Liver (tissue), 9 donors: ENCODE results near the gene YIPF6. TPM values are rescaled to one million over a fixed set of nuclear protein-coding genes. Genes with fewer than 3 reads are reported as not detected.

Experiments used
- DNase-seq: peaks from one replicate; pipeline ENCODE4 v3.0.0-alpha.2; 2017; ENCODE audit warnings: low spot score
- H3K27ac ChIP-seq, 2 donors: one replicate each; pipeline ENCODE4 v1.7.0; 2013; ENCODE audit warnings: inconsistent platforms in 2 of 2, low read length in 2 of 2, control low read depth in 1 of 2, low read depth in 1 of 2, mild to moderate bottlenecking in 1 of 2
- H3K27me3 ChIP-seq, 4 donors: one replicate each; pipeline versions ENCODE4 v1.6.1 to v1.7.0; 2013; ENCODE audit warnings: low read length in 3 of 4, inconsistent platforms in 1 of 4, mild to moderate bottlenecking in 1 of 4, moderate library complexity in 1 of 4; ENCODE audit not compliant: control insufficient read depth in 4 of 4, insufficient read depth in 4 of 4
- H3K36me3 ChIP-seq, 4 donors: one replicate each; pipeline versions ENCODE4 v1.6.1 to v1.7.0; 2013; ENCODE audit warnings: low read length in 3 of 4, mild to moderate bottlenecking in 3 of 4, low read depth in 1 of 4, moderate library complexity in 1 of 4; ENCODE audit not compliant: control insufficient read depth in 4 of 4, insufficient read depth in 3 of 4
- H3K4me1 ChIP-seq, 4 donors: one replicate each; pipeline versions ENCODE4 v1.6.1 to v1.7.0; 2013; ENCODE audit warnings: low read length in 3 of 4, mild to moderate bottlenecking in 3 of 4, moderate library complexity in 1 of 4; ENCODE audit not compliant: control insufficient read depth in 4 of 4, insufficient read depth in 4 of 4
- H3K4me3 ChIP-seq, 3 donors: one replicate each; pipeline versions ENCODE4 v1.6.1 to v1.7.0; 2013; ENCODE audit warnings: low read length in 3 of 3, control low read depth in 1 of 3, low read depth in 1 of 3, mild to moderate bottlenecking in 1 of 3
- H3K9ac ChIP-seq, 2 donors: one replicate each; pipeline ENCODE4 v1.7.0; 2013; ENCODE audit warnings: low read length in 2 of 2, mild to moderate bottlenecking in 2 of 2, moderate library complexity in 2 of 2, control low read depth in 1 of 2, low read depth in 1 of 2
- H3K9me3 ChIP-seq, 4 donors: one replicate each; pipeline versions ENCODE4 v1.6.1 to v1.7.0; 2013; ENCODE audit warnings: low read length in 3 of 4; ENCODE audit not compliant: control insufficient read depth in 4 of 4
- ATF3 ChIP-seq: IDR thresholded peaks from 2 replicates; pipeline ENCODE4 v1.6.1; 2016; ENCODE audit warnings: antibody characterized with exemption
- CTCF ChIP-seq: fragments of 150-350 bp; IDR thresholded peaks from 2 replicates; pipeline ENCODE4 v1.5.1; 2017; ENCODE audit warnings: improper control_type of control experiment, low read depth, low read length; ENCODE audit not compliant: missing input control
- EGR1 ChIP-seq, 2 donors: IDR thresholded peaks; 2 replicates each; pipeline ENCODE4 v1.6.1; 2016 to 2018; ENCODE audit warnings: antibody characterized with exemption in 2 of 2, low read depth in 2 of 2
- FOXA1 ChIP-seq: IDR thresholded peaks from 2 replicates; pipeline ENCODE4 v1.6.1; 2016; ENCODE audit warnings: antibody characterized with exemption
- FOXA2 ChIP-seq: IDR thresholded peaks from 2 replicates; pipeline ENCODE4 v1.6.1; 2016; ENCODE audit warnings: antibody characterized with exemption
- GABPA ChIP-seq, 2 donors: IDR thresholded peaks in 1 of 2; conservative IDR thresholded peaks in 1 of 2; 2 replicates each; pipeline ENCODE4 v1.6.1; 2016; ENCODE audit warnings: antibody characterized with exemption in 2 of 2, mild to moderate bottlenecking in 1 of 2, moderate library complexity in 1 of 2
- HNF4G ChIP-seq: IDR thresholded peaks from 2 replicates; pipeline ENCODE4 v1.6.1; 2016; ENCODE audit warnings: antibody characterized with exemption
- JUND ChIP-seq, 2 donors: IDR thresholded peaks; 2 replicates each; pipeline ENCODE4 v1.6.1; 2016; ENCODE audit warnings: antibody characterized with exemption in 2 of 2
- MAX ChIP-seq: IDR thresholded peaks from 2 replicates; pipeline ENCODE4 v1.6.1; 2016; ENCODE audit warnings: antibody characterized with exemption
- NR2F2 ChIP-seq: IDR thresholded peaks from 2 replicates; pipeline ENCODE4 v1.6.1; 2016; ENCODE audit warnings: antibody characterized with exemption
- RAD21 ChIP-seq, 2 donors: IDR thresholded peaks; 2 replicates each; pipeline ENCODE4 v1.6.1; 2016; ENCODE audit warnings: antibody characterized with exemption in 2 of 2, mild to moderate bottlenecking in 2 of 2
- SP1 ChIP-seq: IDR thresholded peaks from 2 replicates; pipeline ENCODE4 v1.6.1; 2018; ENCODE audit warnings: antibody characterized with exemption, mild to moderate bottlenecking
- TAF1 ChIP-seq: conservative IDR thresholded peaks from 2 replicates; pipeline ENCODE4 v1.6.1; 2016; ENCODE audit warnings: antibody characterized with exemption, mild to moderate bottlenecking
- YY1 ChIP-seq: IDR thresholded peaks from 2 replicates; pipeline ENCODE4 v1.6.1; 2016; ENCODE audit warnings: antibody characterized with exemption, mild to moderate bottlenecking
- WGBS: extraction: QIAGEN DNeasy Blood & Tissue Kit; methylation state at CpG from one replicate; pipeline ENCODE4 v1.1.7; 2013; 5-methylcytosine and 5-hydroxymethylcytosine counted together
- polyA plus RNA-seq, 2 donors: library from polyadenylated mRNA; stranded (reverse) in 1 of 2; unstranded in 1 of 2; fragments of 200-250 nt in 1 of 2; fragments of >200 nt in 1 of 2; fragmentation: Nextera tagmentation in 1 of 2; extraction: Ambion mirVana in 1 of 2; gene quantifications; one replicate each; pipeline versions ENCODE4 v1.2.1 to v1.2.3, GENCODE V29; 2013 to 2015
- total RNA-seq, 2 donors: library from RNA; depleted of rRNA; stranded (reverse); fragments of >200 nt; gene quantifications; one replicate each; pipeline ENCODE4 v1.2.3, GENCODE V29; 2014
- donor health status: healthy.
- donor health status: healthy.
- donor health status: healthy.
- donor health status: healthy.
- donor health status: healthy.

YIPF6 gene
- total and polyA plus RNA-seq, 4 donors = 11.9 to 36.3 (median 28.4) TPM

GRCh38 chrX:68462197-68462596 is 36.7 kb upstream of the YIPF6 start:
- 84% methylated on average over 8 of the region's 8 CpGs for WGBS
- TF ChIP-seq SP1 = no peak
- TF ChIP-seq JUND (IDR thresholded peaks at IDR 0.05) = no peak
- TF ChIP-seq NR2F2 = no peak
- no peak for TF ChIP-seq TAF1
- TF ChIP-seq MAX = no peak
- Histone ChIP-seq H3K9ac (no peak overlapping the region), H3K4me3 (no peak overlapping the region), H3K27ac (no peak overlapping the region), H3K27me3 (no peaks in the 10 kb centered on the region), H3K4me1 (no peaks in the 10 kb centered on the region), H3K36me3 (no peaks in the 10 kb centered on the region), H3K9me3 (no peaks in the 10 kb centered on the region)
- no peak for DNase-seq

- Histone ChIP-seq H3K36me3 (no peaks in the 10 kb centered on the region), H3K4me1 (no peaks in the 10 kb centered on the region), H3K27ac (no peak overlapping the region), H3K9ac (no peak overlapping the region), H3K9me3 (no peaks in the 10 kb centered on the region), H3K4me3 (no peak overlapping the region), H3K27me3 (no peaks in the 10 kb centered on the region)
- TF ChIP-seq RAD21 (IDR thresholded peaks at IDR 0.05) (peak; percentile 52 to 68), TAF1 (no peak), FOXA1 (no peak), EGR1 (IDR thresholded peaks at IDR 0.05; ENCODE audit: low read depth in 2 of 2) (no peak), MAX (no peak), ATF3 (no peak), HNF4G (no peak), FOXA2 (no peak), GABPA (IDR thresholded peaks at IDR 0.05 in 1 of 2, conservative IDR thresholded peaks at IDR 0.05 in 1 of 2) (no peak), CTCF (peak; percentile 29)
- 39% methylated on average over 8 of the region's 8 CpGs for WGBS
- no peak for DNase-seq
These were observed 36.2 kb upstream of the YIPF6 start for GRCh38 chrX:68462653-68463052.

GRCh38 chrX:68463880-68464279 is 35.0 kb upstream of the YIPF6 start:
- 90% methylated on average over 1 of the region's 1 CpG for WGBS
- no peak for DNase-seq
- H3K9me3 ChIP-seq = no peaks in the 10 kb centered on the region
- no peak overlapping the region for H3K9ac ChIP-seq
- H3K27me3 ChIP-seq = no peaks in the 10 kb centered on the region
- H3K4me3 ChIP-seq = no peak overlapping the region
- no peak for TF ChIP-seq EGR1 (IDR thresholded peaks at IDR 0.05; ENCODE audit: low read depth in 2 of 2)
- no peak for TF ChIP-seq MAX
- no peak for TF ChIP-seq FOXA2
- TF ChIP-seq HNF4G = no peak
- no peak for TF ChIP-seq YY1
- TF ChIP-seq NR2F2 = no peak
- H3K4me1 ChIP-seq = no peaks in the 10 kb centered on the region
- H3K36me3 ChIP-seq = no peaks in the 10 kb centered on the region
- H3K27ac ChIP-seq = no peak overlapping the region
